GM12891 (cell line): ENCODE results near the gene RCBTB1.
"Not testable (repeated sequence)": the region's sequence is repeated elsewhere in the genome, so short reads cannot be mapped to it uniquely, and the experiment has no call there.

Source experiments
- DNase-seq: peaks from one replicate; pipeline ENCODE4 v3.0.0; 2011; ENCODE audit warnings: low spot score; ENCODE audit not compliant: insufficient read length
- FAIRE-seq: peaks from 2 replicates; lab custom pipeline; 2011; peaks lifted over from hg19 to GRCh38; lab: Jason Lieb, UNC
- PAX5 ChIP-seq: IDR thresholded peaks from 2 replicates; pipeline ENCODE4 v1.6.1; 2011; ENCODE audit warnings: low read length, moderate library complexity, mild to moderate bottlenecking; ENCODE audit not compliant: insufficient read depth, severe bottlenecking
- POLR2A ChIP-seq: IDR thresholded peaks from 2 replicates; pipeline ENCODE4 v1.6.1; 2011; ENCODE audit warnings: low read depth, low read length, control low read depth
- POLR2AphosphoS5 ChIP-seq: IDR thresholded peaks from 2 replicates; pipeline ENCODE4 v1.6.1; 2011; ENCODE audit warnings: low read depth, low read length, control low read depth
- POU2F2 ChIP-seq: IDR thresholded peaks from 2 replicates; pipeline ENCODE4 v1.6.1; 2011; ENCODE audit warnings: low read depth, mild to moderate bottlenecking, control low read depth, low read length, moderate library complexity
- SPI1 ChIP-seq: IDR thresholded peaks from 2 replicates; pipeline ENCODE4 v1.6.1; 2011; ENCODE audit warnings: low read depth, low read length, control low read depth
- TAF1 ChIP-seq: IDR thresholded peaks from 2 replicates; pipeline ENCODE4 v1.6.1; 2011; ENCODE audit warnings: low read depth, low read length, control low read depth

RCBTB1 gene

DNA sequence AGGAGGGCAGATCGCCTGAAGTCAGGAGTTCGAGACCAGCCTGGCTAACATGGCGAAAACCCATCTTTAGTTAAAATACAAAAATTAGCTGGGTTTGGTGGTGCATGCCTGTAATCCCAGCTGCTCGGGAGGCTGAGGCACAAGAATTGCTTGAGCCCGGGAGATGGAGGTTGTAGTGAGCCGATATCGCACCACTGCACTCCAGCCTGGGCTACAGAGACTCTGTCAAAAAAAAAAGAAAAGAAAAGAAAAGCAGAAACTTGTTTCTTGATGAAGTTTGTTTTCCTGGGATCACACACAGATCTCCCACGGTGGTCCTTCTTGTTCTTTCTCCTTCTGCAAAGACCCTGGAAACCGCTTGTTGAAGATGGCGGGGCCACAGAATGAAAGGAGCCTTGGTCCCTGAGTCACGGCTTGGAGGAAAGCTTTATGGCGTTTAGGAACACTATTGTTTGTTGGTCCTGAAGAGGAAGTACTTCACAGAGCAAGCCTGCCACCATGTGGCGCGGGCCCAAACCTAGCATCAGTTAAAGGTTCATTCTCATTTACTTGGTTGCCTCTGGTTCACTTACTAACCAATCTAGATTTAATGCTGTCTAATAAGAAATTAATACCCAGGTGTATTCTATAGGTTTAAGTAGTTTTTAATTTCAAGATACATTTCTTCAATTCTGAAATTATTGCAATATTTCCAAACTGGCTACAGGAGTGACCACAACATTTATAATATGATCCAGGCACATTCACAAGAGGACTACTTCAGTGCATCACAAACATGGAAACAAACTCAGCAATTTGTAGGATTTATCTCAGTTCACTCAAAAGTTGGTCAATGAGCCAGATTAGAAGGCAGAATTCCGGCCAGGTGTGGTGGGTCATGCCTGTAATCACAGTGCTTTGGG, 21.6 kb upstream of the RCBTB1 start:
- FAIRE-seq (peak; percentile 96), DNase-seq (peak; percentile 42)

DNA sequence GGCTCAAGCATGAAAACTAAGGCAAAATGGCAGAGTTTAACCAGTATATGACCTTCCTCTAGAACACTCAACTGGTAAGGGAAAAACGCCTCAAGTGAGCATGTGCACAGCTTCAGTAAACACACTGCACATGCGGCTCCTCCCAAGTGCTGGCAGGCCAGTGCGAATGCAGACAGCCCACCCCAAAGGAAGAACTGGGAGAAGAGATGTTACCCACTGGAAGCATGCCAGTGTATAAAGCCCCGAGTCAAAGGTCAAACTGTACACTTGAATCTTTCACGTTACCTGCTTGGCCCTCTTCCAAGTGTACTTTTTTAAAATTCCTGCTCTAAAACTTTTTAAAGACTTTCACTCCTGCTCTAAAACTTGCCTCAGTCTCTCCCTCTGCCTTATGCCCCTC, 19.2 kb upstream of the RCBTB1 start:
- DNase-seq (no peak), FAIRE-seq (no peak)
- TF ChIP-seq POU2F2 = no peak
- no peak for TF ChIP-seq TAF1
- TF ChIP-seq SPI1 = no peak

More for the DNA sequence above, 21.6 kb upstream of the RCBTB1 start:
- TF ChIP-seq POLR2A = no peak
- no peak for TF ChIP-seq SPI1
- no peak for TF ChIP-seq PAX5
- TF ChIP-seq POLR2AphosphoS5 = no peak
- TF ChIP-seq POU2F2 = no peak
- TF ChIP-seq TAF1 = no peak

DNA sequence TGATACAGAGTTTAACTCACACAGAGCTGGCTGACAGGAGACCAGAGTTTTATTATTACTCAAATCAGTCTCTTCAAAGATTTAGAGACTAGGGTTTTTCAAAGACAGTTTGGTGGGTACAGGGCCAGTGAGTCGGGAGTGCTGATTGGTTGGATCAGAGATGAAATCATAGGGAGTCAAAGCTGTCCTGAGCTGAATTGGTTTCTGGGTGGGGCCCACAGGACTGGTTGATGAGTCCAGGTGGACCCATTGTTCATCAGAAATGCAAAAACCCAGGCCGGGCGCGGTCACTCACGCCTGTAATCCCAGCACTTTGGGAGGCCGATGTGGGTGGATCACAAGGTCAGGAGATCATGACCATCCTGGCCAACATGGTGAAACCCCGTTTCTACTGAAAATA, 17.3 kb upstream of the RCBTB1 start:
- not testable (repeated sequence) for FAIRE-seq, DNase-seq

DNA sequence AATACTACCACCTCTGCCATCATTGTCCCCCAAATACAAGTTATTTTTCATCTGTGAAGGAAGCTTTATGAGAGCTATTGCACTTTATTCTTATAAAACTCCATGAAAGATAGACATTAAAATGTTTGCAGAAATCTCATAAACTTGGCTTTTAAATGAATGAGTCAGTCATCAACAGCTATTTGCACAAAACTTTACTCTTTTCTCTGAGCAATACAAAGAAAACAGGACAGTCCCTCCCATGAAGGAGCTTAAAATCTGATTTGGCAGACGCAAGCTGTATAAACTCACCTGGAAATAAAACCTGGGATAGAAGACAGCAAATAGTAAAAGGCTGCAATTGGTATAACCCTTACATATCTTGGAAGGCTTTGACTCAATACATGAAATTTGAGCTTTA, 16.6 kb upstream of the RCBTB1 start:
- DNase-seq (no peak), FAIRE-seq (no peak)
- TF ChIP-seq POU2F2 = no peak
- no peak for TF ChIP-seq TAF1
- no peak for TF ChIP-seq PAX5
- TF ChIP-seq POLR2A = no peak
- TF ChIP-seq POLR2AphosphoS5 = no peak
- TF ChIP-seq SPI1 = no peak

DNA sequence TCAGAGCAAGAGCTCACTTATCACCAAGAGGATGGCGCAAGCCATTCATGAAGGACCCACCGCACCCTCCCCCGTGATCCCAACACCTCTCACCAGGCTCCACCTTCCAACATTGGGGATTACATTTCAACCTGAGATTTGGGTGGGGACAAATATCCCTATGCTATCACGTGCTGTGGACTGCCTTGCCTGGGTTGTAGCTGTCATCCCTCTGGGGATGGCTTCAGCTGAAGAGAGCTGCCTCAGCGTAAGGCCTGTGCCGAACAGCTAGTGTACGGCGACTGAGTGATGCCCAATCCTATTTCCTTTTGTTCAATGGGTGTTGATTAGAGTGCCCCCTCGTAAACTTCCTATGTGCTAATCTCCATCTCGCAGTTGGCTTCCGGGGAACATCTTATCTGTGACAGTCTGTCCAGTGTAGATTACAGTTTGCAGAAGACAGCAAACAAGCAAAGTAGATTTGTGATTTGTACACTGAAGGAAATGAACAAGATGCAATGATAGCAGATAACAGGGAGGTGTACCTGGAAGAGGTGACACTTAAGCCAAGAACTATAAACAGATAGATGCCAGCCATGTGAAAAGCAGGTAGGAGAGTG, 11.8 kb upstream of the RCBTB1 start:
- DNase-seq = no peak
- FAIRE-seq = no peak
- TF ChIP-seq SPI1 (no peak), POU2F2 (no peak), POLR2A (no peak), TAF1 (no peak), PAX5 (no peak), POLR2AphosphoS5 (no peak)

DNA sequence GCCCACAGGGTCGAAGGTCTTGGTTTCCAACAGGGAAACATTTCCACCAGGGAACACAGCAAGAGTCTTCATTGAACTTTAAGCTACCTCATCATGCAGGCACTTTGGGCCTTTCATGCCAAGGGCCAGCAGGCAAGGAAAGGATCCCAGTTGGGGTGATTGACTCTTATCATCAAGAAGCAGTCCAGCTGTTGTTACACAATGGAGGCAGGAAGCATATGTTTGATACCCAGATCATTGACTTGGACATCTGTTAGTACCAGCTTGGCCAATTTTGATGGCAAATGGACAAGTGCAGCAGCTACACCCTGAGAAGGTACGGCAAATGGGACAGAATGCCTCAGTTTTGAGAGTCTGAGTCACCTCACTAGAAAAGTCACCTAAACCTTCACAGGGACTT, 10.9 kb upstream of the RCBTB1 start:
- TF ChIP-seq POU2F2 (no peak), PAX5 (no peak), SPI1 (no peak), POLR2AphosphoS5 (no peak), POLR2A (no peak), TAF1 (no peak)
- FAIRE-seq (peak; percentile 38), DNase-seq (no peak)

DNA sequence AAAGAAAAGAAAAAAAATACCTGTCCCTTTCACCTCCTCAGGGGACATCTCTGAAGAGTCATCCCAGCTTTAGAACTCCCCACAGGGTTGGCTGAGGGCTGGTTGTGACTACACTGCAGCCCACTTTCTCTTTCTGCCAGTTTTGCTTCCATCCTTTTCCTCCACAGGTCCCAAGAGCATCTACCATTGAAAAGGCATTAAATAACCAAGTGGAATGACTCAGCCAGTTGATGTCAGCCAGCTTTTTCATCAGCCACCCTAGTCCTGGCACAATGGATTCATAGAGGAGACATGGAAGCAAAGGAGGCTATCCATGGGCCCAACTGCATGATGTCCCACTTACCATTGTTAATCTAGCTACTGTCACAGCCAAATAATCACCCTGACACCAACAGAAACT, 9.2 kb upstream of the RCBTB1 start:
- FAIRE-seq (no peak), DNase-seq (no peak)
- TF ChIP-seq TAF1 (no peak), POLR2A (no peak), PAX5 (no peak), SPI1 (no peak), POLR2AphosphoS5 (no peak), POU2F2 (no peak)

DNA sequence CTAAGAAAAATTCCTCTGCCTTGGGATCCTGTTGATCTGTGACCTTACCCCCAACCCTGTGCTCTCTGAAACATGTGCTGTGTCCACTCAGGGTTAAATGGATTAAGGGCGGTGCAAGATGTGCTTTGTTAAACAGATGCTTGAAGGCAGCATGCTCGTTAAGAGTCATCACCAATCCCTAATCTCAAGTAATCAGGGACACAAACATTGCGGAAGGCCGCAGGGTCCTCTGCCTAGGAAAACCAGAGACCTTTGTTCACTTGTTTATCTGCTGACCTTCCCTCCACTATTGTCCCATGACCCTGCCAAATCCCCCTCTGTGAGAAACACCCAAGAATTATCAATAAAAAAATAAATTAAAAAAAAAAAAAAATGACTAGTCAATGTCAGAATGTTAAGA, 8.5 kb upstream of the RCBTB1 start:
- not testable (repeated sequence) for DNase-seq, FAIRE-seq

DNA sequence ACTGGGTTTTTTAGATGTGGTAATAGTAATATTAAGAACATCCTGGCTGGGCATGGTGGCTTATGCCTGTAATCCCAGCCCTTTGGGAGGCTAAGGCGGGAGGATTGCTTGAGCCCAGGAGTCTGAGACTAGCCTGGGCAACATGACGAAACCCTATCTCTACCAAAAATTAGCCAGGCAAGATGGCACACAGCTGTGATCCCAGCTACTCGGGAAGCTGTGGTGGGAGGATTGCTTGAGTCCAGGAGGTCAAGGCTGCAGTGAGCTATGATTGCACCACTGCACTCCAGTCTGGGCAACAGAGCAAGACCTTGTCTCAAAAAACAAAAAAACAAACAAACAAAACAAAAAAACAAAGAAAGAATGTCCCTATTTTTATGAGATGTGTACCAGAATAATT, 5.4 kb upstream of the RCBTB1 start:
- not testable (repeated sequence) for DNase-seq, FAIRE-seq

DNA sequence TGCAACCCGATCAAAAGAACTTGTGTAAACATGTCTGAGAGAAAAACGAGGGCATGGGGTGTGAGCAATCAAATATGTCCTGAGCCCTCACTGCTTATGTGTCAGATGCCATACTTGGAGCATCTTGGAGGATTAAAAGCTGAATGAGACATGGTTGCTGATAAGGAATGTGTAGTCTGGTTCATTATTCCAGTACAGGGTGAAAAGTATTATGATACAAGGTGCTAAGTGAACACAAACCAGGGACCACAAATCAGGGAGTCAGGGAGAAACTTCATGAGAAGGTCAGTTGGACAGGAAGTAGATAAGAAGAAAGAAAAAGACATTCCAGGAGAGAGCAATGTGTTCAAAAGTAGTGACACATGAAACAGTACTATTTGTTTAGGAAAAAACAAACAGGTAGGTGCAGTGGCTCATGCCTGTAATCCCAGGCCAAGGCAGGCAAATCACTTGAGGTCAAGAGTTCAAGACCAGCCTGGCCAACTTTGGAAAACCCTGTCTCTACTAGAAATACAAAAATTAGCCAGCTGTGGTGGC, 2.0 kb upstream of the RCBTB1 start:
- DNase-seq (no peak), FAIRE-seq (no peak)
- TF ChIP-seq POLR2A (no peak), TAF1 (no peak), POLR2AphosphoS5 (no peak), PAX5 (no peak), POU2F2 (no peak), SPI1 (no peak)

DNA sequence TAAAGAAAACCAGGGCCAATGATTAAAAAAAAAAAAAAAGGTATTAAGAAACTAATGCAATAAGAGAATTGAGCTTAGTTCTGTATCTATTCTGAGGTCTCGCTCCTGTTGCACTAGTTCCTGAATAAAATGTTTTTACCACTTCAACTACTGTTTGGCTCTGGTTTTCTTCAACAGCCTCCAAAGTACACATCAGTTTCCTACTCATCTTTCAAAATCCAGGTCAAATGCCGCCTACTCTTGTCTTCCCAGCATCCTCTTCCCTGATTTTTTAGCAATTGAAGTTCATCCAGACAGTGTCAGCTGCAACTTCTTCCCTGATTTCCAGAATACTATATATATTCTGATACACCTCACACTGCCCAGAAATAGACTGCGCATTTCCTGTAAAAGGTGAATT, 1.4 kb upstream of the RCBTB1 start:
- DNase-seq (no peak), FAIRE-seq (no peak)
- no peak for TF ChIP-seq POU2F2
- TF ChIP-seq TAF1 = no peak
- no peak for TF ChIP-seq PAX5
- TF ChIP-seq SPI1 = no peak
- no peak for TF ChIP-seq POLR2AphosphoS5
- TF ChIP-seq POLR2A = no peak
